WI38 (cell line): ENCODE results near the gene NAB2.

Experiments
- H3K4me3 ChIP-seq: 2 replicates; pipeline ENCODE4 v1.5.1; 2011; ENCODE audit warnings: low read depth, mild to moderate bottlenecking, control low read depth, low read length
- CTCF ChIP-seq: IDR thresholded peaks from 2 replicates; pipeline ENCODE4 v1.5.1; 2012; ENCODE audit warnings: low read depth, mild to moderate bottlenecking, control low read depth, low read length

NAB2 gene

GRCh38 chr12:57088354-57089270, at the start of gene NAB2:
Gene NAB2 (plus strand): TSS chr12:57089114. CDS start chr12:57089272, 158 bp downstream.
- TF ChIP-seq CTCF: no peak
- peak within 1 kb of the TSS; percentile 98 for H3K4me3 ChIP-seq

- TF ChIP-seq CTCF: no peak
- H3K4me3 ChIP-seq: no peak overlapping the region
These were observed 48.7 kb upstream of the NAB2 start for GRCh38 chr12:57040211-57040610.

GRCh38 chr12:57040750-57041149, 48.2 kb upstream of the NAB2 start:
- H3K4me3 ChIP-seq: no peak overlapping the region
- no peak for TF ChIP-seq CTCF

GRCh38 chr12:57042695-57043094, 46.2 kb upstream of the NAB2 start:
- TF ChIP-seq CTCF: no peak
- H3K4me3 ChIP-seq: no peak overlapping the region

- no peak for TF ChIP-seq CTCF
- no peak overlapping the region for H3K4me3 ChIP-seq
These were observed 44.4 kb upstream of the NAB2 start for GRCh38 chr12:57044468-57044867.

- H3K4me3 ChIP-seq: no peak overlapping the region
- no peak for TF ChIP-seq CTCF
These were observed 44.0 kb upstream of the NAB2 start for GRCh38 chr12:57044889-57045288.

GRCh38 chr12:57046086-57046791, 42.7 kb upstream of the NAB2 start:
- no peak overlapping the region for H3K4me3 ChIP-seq
- no peak for TF ChIP-seq CTCF
